Measurements from ENCODE around the gene TBXAS1.

Gene TBXAS1

DNA sequence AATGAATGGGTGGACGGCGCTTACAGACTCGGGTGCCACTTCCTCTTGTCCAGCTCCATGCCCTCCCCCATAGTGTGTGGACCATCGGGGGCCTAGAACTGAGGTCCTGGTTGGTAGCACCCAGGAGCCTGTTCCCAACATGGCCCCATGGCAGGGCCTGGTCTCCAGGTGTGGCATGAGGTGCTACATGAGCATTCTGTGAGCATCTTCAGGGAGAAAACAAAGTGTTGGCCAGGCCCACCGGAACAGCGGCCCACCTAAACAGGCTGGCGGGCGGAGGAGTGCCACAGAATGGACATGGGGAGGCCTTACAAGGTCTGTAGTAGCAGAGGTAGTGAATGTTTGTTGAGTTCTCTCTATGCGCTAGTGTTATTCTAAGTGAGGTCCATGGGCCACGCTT lies 156.7 kb downstream of the TBXAS1 start:
- H3K27ac ChIP-seq (ENCODE audit: low read depth, low read length): no peak overlapping the region
- H3K9me3 ChIP-seq (ENCODE audit: control insufficient read depth in 1 of 2, low read length in 2 of 2): no peaks in the 10 kb centered on the region
- no peaks in the 10 kb centered on the region for H3K36me3 ChIP-seq (ENCODE audit: control insufficient read depth in 1 of 2, insufficient read depth in 2 of 2, low read length in 2 of 2)
- H3K9ac ChIP-seq (ENCODE audit: low read depth in 1 of 2, low read length in 2 of 2): no peak overlapping the region
- no peaks in the 10 kb centered on the region for H3K27me3 ChIP-seq (ENCODE audit: control insufficient read depth in 1 of 2, insufficient read depth in 2 of 2, low read length in 2 of 2)
- peaks cover 0 to 5% of the 10 kb centered on the region in 2 donors for H3K4me1 ChIP-seq (ENCODE audit: control insufficient read depth in 1 of 2, insufficient read depth in 2 of 2, low read length in 2 of 2)
- H3K4me3 ChIP-seq (ENCODE audit: low read depth in 1 of 2, low read length in 2 of 2): no peak overlapping the region

- Histone ChIP-seq H3K9me3 (ENCODE audit: control insufficient read depth in 1 of 2, low read length in 2 of 2) (no peaks in the 10 kb centered on the region), H3K4me1 (ENCODE audit: control insufficient read depth in 1 of 2, insufficient read depth in 2 of 2, low read length in 2 of 2) (peaks cover 0 to 5% of the 10 kb centered on the region in 2 donors), H3K9ac (ENCODE audit: low read depth in 1 of 2, low read length in 2 of 2) (no peak overlapping the region), H3K36me3 (ENCODE audit: control insufficient read depth in 1 of 2, insufficient read depth in 2 of 2, low read length in 2 of 2) (no peaks in the 10 kb centered on the region), H3K4me3 (ENCODE audit: low read depth in 1 of 2, low read length in 2 of 2) (no peak overlapping the region), H3K27ac (ENCODE audit: low read depth, low read length) (no peak overlapping the region), H3K27me3 (ENCODE audit: control insufficient read depth in 1 of 2, insufficient read depth in 2 of 2, low read length in 2 of 2) (no peaks in the 10 kb centered on the region)
Measured at GRCh38 chr7:139987691-139988516, 158.8 kb downstream of the TBXAS1 start.

DNA sequence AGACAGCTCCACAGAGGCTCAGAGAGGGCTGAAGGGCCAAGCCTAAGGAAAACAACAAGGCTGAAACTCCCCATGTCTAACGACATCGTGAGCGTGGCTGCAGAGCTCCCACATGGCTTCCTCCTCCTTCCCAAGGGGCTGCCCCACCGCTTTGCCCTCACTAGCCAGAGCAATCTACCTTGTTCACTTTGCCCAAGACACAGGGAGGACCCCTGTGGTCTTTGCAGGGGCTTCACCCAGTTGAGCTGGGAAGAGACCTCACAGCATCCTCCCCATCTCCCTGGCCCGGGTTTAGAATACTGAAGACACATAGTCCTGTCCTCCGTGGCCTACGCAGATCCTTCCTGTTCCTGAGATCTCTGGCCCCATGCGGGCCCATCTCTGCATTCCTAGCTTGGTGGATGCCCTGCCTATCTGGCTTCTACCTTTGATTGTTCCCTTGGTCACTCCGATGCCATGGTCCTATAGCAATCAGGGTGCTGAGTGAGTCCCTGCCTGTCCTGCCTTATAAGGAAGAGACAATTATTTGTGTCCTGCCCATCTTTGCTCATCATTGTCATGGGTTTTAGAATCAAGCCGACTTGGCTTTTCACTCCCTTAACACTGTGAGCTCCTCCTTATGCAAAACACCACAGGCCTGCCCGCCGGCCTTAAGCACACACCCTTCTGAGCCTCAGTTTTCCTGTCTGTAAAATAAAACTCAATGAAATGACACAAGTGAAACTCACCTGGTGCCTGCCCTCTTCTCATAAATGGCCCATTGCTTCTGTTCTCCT lies 160.5 kb downstream of the TBXAS1 start:
- Histone ChIP-seq H3K9me3 (ENCODE audit: control insufficient read depth in 1 of 2, low read length in 2 of 2) (no peaks in the 10 kb centered on the region), H3K4me1 (ENCODE audit: control insufficient read depth in 1 of 2, insufficient read depth in 2 of 2, low read length in 2 of 2) (peaks cover 0 to 5% of the 10 kb centered on the region in 2 donors), H3K9ac (ENCODE audit: low read depth in 1 of 2, low read length in 2 of 2) (no peak overlapping the region), H3K4me3 (ENCODE audit: low read depth in 1 of 2, low read length in 2 of 2) (no peak overlapping the region), H3K27me3 (ENCODE audit: control insufficient read depth in 1 of 2, insufficient read depth in 2 of 2, low read length in 2 of 2) (no peaks in the 10 kb centered on the region), H3K27ac (ENCODE audit: low read depth, low read length) (no peak overlapping the region), H3K36me3 (ENCODE audit: control insufficient read depth in 1 of 2, insufficient read depth in 2 of 2, low read length in 2 of 2) (no peaks in the 10 kb centered on the region)

- H3K27ac ChIP-seq (ENCODE audit: low read depth, low read length): no peak overlapping the region
Measured at GRCh38 chr7:139990142-139990535, 161.1 kb downstream of the TBXAS1 start.

GRCh38 chr7:139990571-139991268 lies 161.7 kb downstream of the TBXAS1 start:
- no peak overlapping the region for H3K9ac ChIP-seq (ENCODE audit: low read depth in 1 of 2, low read length in 2 of 2)
- no peaks in the 10 kb centered on the region for H3K36me3 ChIP-seq (ENCODE audit: control insufficient read depth in 1 of 2, insufficient read depth in 2 of 2, low read length in 2 of 2)
- no peak overlapping the region for H3K27ac ChIP-seq (ENCODE audit: low read depth, low read length)
- H3K27me3 ChIP-seq (ENCODE audit: control insufficient read depth in 1 of 2, insufficient read depth in 2 of 2, low read length in 2 of 2): no peaks in the 10 kb centered on the region
- peaks cover 0 to 5% of the 10 kb centered on the region in 2 donors for H3K4me1 ChIP-seq (ENCODE audit: control insufficient read depth in 1 of 2, insufficient read depth in 2 of 2, low read length in 2 of 2)
- no peaks in the 10 kb centered on the region for H3K9me3 ChIP-seq (ENCODE audit: control insufficient read depth in 1 of 2, low read length in 2 of 2)
- H3K4me3 ChIP-seq (ENCODE audit: low read depth in 1 of 2, low read length in 2 of 2): no peak overlapping the region

More at GRCh38 chr7:139990142-139990535, 161.1 kb downstream of the TBXAS1 start:
- Histone ChIP-seq H3K9ac (ENCODE audit: low read depth in 1 of 2, low read length in 2 of 2) (no peak overlapping the region), H3K27me3 (ENCODE audit: control insufficient read depth in 1 of 2, insufficient read depth in 2 of 2, low read length in 2 of 2) (no peaks in the 10 kb centered on the region), H3K4me1 (ENCODE audit: control insufficient read depth in 1 of 2, insufficient read depth in 2 of 2, low read length in 2 of 2) (peaks cover 0 to 5% of the 10 kb centered on the region in 2 donors), H3K4me3 (ENCODE audit: low read depth in 1 of 2, low read length in 2 of 2) (no peak overlapping the region), H3K36me3 (ENCODE audit: control insufficient read depth in 1 of 2, insufficient read depth in 2 of 2, low read length in 2 of 2) (no peaks in the 10 kb centered on the region), H3K9me3 (ENCODE audit: control insufficient read depth in 1 of 2, low read length in 2 of 2) (no peaks in the 10 kb centered on the region)

- Histone ChIP-seq H3K27ac (ENCODE audit: low read depth, low read length) (no peak overlapping the region), H3K4me1 (ENCODE audit: control insufficient read depth in 1 of 2, insufficient read depth in 2 of 2, low read length in 2 of 2) (peaks cover 0 to 5% of the 10 kb centered on the region in 2 donors), H3K4me3 (ENCODE audit: low read depth in 1 of 2, low read length in 2 of 2) (no peak overlapping the region), H3K27me3 (ENCODE audit: control insufficient read depth in 1 of 2, insufficient read depth in 2 of 2, low read length in 2 of 2) (no peaks in the 10 kb centered on the region), H3K9ac (ENCODE audit: low read depth in 1 of 2, low read length in 2 of 2) (no peak overlapping the region), H3K9me3 (ENCODE audit: control insufficient read depth in 1 of 2, low read length in 2 of 2) (no peaks in the 10 kb centered on the region), H3K36me3 (ENCODE audit: control insufficient read depth in 1 of 2, insufficient read depth in 2 of 2, low read length in 2 of 2) (no peaks in the 10 kb centered on the region)
Measured at GRCh38 chr7:139991269-139991666, 162.2 kb downstream of the TBXAS1 start.

DNA sequence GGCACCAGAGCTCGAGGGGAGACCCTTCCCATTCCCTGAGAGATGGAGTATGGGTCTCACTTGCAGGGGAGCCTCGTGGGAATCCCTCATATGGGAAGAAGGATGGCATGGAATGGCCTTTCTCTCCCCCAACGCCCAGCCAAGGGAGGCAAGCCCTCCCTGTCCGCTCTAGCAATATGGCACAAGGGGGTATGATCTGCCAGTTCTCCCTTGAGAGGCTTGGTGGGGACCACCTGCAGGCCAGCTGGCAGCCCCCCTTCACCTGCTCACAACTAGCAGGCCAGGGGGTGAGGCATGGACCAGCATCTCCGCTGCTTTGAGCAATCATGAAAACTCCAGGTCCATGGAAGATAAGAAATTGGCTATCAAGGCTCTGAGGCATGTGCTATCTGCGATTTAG lies 162.8 kb downstream of the TBXAS1 start:
- Histone ChIP-seq H3K27ac (ENCODE audit: low read depth, low read length) (no peak overlapping the region), H3K27me3 (ENCODE audit: control insufficient read depth in 1 of 2, insufficient read depth in 2 of 2, low read length in 2 of 2) (no peaks in the 10 kb centered on the region), H3K4me1 (ENCODE audit: control insufficient read depth in 1 of 2, insufficient read depth in 2 of 2, low read length in 2 of 2) (peaks cover 0 to 5% of the 10 kb centered on the region in 2 donors), H3K36me3 (ENCODE audit: control insufficient read depth in 1 of 2, insufficient read depth in 2 of 2, low read length in 2 of 2) (no peaks in the 10 kb centered on the region), H3K9me3 (ENCODE audit: control insufficient read depth in 1 of 2, low read length in 2 of 2) (no peaks in the 10 kb centered on the region), H3K4me3 (ENCODE audit: low read depth in 1 of 2, low read length in 2 of 2) (no peak overlapping the region), H3K9ac (ENCODE audit: low read depth in 1 of 2, low read length in 2 of 2) (no peak overlapping the region)

DNA sequence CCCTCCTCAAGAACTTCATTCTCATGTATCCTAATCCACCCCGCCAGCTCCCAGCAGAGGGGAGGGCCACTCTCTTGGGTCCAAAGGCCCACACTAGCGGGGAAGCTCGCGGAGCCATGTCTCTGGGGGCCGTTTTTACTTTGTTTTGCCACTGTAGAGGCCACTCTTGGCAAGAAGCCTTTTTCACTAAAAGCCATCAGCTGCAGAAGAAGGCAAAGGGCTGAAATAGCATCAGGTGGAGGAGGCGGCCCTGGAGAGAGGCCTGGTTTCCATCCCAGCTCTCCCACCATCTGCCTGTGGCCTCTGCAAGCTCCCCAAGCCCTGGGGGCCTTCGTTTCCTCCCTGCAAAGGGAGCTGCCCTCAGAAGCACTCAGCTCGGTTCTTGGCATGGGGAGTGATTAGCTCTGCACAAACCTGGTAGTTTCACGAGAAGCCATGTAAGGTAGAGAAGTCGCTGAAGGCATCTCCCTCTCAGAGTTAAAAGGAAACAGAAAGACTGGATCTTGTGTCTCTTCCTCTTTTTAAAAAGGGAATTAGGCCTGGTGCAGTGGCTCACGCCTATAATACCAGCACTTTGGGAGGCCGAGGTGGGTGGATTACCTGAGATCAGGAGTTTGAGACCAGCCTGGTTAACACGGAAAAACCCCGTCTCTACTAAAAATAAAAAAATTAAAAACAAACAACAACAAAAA lies 163.4 kb downstream of the TBXAS1 start:
- Histone ChIP-seq H3K27ac (ENCODE audit: low read depth, low read length) (no peak overlapping the region), H3K4me1 (ENCODE audit: control insufficient read depth in 1 of 2, insufficient read depth in 2 of 2, low read length in 2 of 2) (peaks cover 0 to 5% of the 10 kb centered on the region in 2 donors), H3K4me3 (ENCODE audit: low read depth in 1 of 2, low read length in 2 of 2) (no peak overlapping the region), H3K9me3 (ENCODE audit: control insufficient read depth in 1 of 2, low read length in 2 of 2) (no peaks in the 10 kb centered on the region), H3K9ac (ENCODE audit: low read depth in 1 of 2, low read length in 2 of 2) (no peak overlapping the region), H3K27me3 (ENCODE audit: control insufficient read depth in 1 of 2, insufficient read depth in 2 of 2, low read length in 2 of 2) (no peaks in the 10 kb centered on the region), H3K36me3 (ENCODE audit: control insufficient read depth in 1 of 2, insufficient read depth in 2 of 2, low read length in 2 of 2) (no peaks in the 10 kb centered on the region)

DNA sequence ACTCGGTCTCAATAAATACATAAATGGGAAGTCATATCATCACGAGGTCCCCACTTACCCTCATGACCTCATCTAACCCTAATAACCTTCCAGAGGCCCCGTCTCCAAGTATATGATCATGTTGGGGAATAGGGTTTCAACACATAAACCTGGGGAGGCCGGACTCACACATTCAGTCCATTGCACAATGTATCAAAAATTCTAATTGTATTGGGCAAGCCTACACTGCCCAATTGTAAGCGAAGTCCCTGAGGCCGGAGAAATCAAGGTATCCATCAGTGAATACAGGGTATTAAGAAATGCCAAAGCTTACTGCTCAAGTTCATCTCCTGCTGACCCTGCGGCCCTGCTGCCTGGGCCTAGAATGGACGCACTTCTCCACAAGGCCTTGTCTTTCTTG lies 164.1 kb downstream of the TBXAS1 start:
- Histone ChIP-seq H3K27ac (ENCODE audit: low read depth, low read length) (no peak overlapping the region), H3K9ac (ENCODE audit: low read depth in 1 of 2, low read length in 2 of 2) (no peak overlapping the region), H3K36me3 (ENCODE audit: control insufficient read depth in 1 of 2, insufficient read depth in 2 of 2, low read length in 2 of 2) (no peaks in the 10 kb centered on the region), H3K9me3 (ENCODE audit: control insufficient read depth in 1 of 2, low read length in 2 of 2) (no peaks in the 10 kb centered on the region), H3K4me3 (ENCODE audit: low read depth in 1 of 2, low read length in 2 of 2) (no peak overlapping the region), H3K27me3 (ENCODE audit: control insufficient read depth in 1 of 2, insufficient read depth in 2 of 2, low read length in 2 of 2) (no peaks in the 10 kb centered on the region), H3K4me1 (ENCODE audit: control insufficient read depth in 1 of 2, insufficient read depth in 2 of 2, low read length in 2 of 2) (peaks cover 0 to 5% of the 10 kb centered on the region in 2 donors)

All from duodenal mucosa (tissue), 2 donors.